Neural progenitor cell (in vitro differentiated cells): ENCODE data around the gene GRID1.

Experiments
- CTCF ChIP-seq: fragments of 200-600 bp; sonication (generic); IDR thresholded peaks from 2 replicates; pipeline ENCODE4 v1.5.1; 2017; ENCODE audit warnings: antibody characterized with exemption, mild to moderate bottlenecking
- EZH2 ChIP-seq: fragments of 200-600 bp; sonication (generic); IDR thresholded peaks from 2 replicates; pipeline ENCODE4 v1.6.1; 2017; ENCODE audit warnings: antibody characterized with exemption, mild to moderate bottlenecking, moderate library complexity

GRCh38 chr10:86410542-86411124 is 44.0 kb upstream of the GRID1 start:
- TF ChIP-seq CTCF (no peak), EZH2 (no peak)
